Gastrocnemius medialis (tissue), 4 donors: ENCODE results near the gene SRGAP3.

ENCODE experiments used
- CTCF ChIP-seq, 5 experiments: fragments of 450-650 bp in 3 of 5; fragments of 200-600 bp in 2 of 5; sonication (generic) in 2 of 5; IDR thresholded peaks in 4 of 5; conservative IDR thresholded peaks in 1 of 5; 1 replicate in 4 of 5; 2 replicates in 1 of 5; pipeline ENCODE4 v1.5.1; 2016 to 2019; ENCODE audit warnings: antibody characterized with exemption in 5 of 5, mild to moderate bottlenecking in 3 of 5, moderate library complexity in 3 of 5
- POLR2A ChIP-seq, 2 donors: fragments of 450-650 bp; IDR thresholded peaks; one replicate each; pipeline ENCODE4 v1.6.1; 2017; ENCODE audit warnings: antibody characterized with exemption in 2 of 2, mild to moderate bottlenecking in 2 of 2, moderate library complexity in 2 of 2

GRCh38 chr3:9222956-9223639 lies 26.3 kb downstream of the SRGAP3 start:
- TF ChIP-seq CTCF (IDR thresholded peaks at IDR 0.05 in 4 of 5, conservative IDR thresholded peaks at IDR 0.05 in 1 of 5) (no peak), POLR2A (IDR thresholded peaks at IDR 0.05) (no peak)
